Muscle of leg (tissue), 11 donors: ENCODE results near the gene TUBGCP2. TPM values are rescaled to one million over a fixed set of nuclear protein-coding genes. Genes with fewer than 3 reads are reported as not detected.

Source experiments
- DNase-seq: peaks from one replicate; pipeline ENCODE4 v3.0.0; 2013
- H3K27ac ChIP-seq: one replicate; pipeline ENCODE4 v1.5.1; 2013; ENCODE audit warnings: mild to moderate bottlenecking, low read length, control low read depth
- H3K27me3 ChIP-seq: one replicate; pipeline ENCODE4 v1.6.1; 2013; ENCODE audit warnings: low read length; ENCODE audit not compliant: control insufficient read depth, insufficient read depth
- H3K36me3 ChIP-seq: one replicate; pipeline ENCODE4 v1.6.1; 2013; ENCODE audit warnings: low read length; ENCODE audit not compliant: control insufficient read depth, insufficient read depth
- H3K4me1 ChIP-seq: one replicate; pipeline ENCODE4 v1.6.1; 2013; ENCODE audit warnings: low read length; ENCODE audit not compliant: control insufficient read depth, insufficient read depth
- H3K4me3 ChIP-seq: one replicate; pipeline ENCODE4 v1.5.1; 2013; ENCODE audit warnings: low read length, control low read depth
- H3K9me3 ChIP-seq: replicated peaks from 2 replicates; pipeline ENCODE4 v1.6.1; 2013; ENCODE audit warnings: low read depth, low read length; ENCODE audit not compliant: control insufficient read depth
- WGBS: methylation state at CpG from one replicate; pipeline ENCODE4 v1.1.5; 2013; ENCODE audit warnings: missing lambda C conversion rate; ENCODE audit not compliant: insufficient coverage; 5-methylcytosine and 5-hydroxymethylcytosine counted together
- polyA plus RNA-seq, 8 donors: library from polyadenylated mRNA; unstranded; fragments of 120-200 nt; gene quantifications; one replicate each; pipeline versions ENCODE4 v1.2.1 to v1.2.3, GENCODE V29; 2013; ENCODE audit warnings: inconsistent platforms in 1 of 8, low replicate concordance in 1 of 8; ENCODE audit not compliant: insufficient read length in 8 of 8, insufficient read depth in 1 of 8
- total RNA-seq: library from RNA; stranded (reverse); fragments of 120-200 nt; gene quantifications from one replicate; pipeline ENCODE4 v1.2.4, GENCODE V29; 2013

TUBGCP2 gene
- total and polyA plus RNA-seq, 9 donors: 33.6 to 51.2 (median 39.7) TPM

GRCh38 chr10:133289761-133290160, 18.9 kb downstream of the TUBGCP2 start:
- H3K27me3 ChIP-seq: no peaks in the 10 kb centered on the region
- H3K4me3 ChIP-seq: no peak overlapping the region
- H3K36me3 ChIP-seq: peaks cover 83% of the 10 kb centered on the region
- no peak for DNase-seq
- H3K9me3 ChIP-seq: no peaks in the 10 kb centered on the region
- WGBS: 96% methylated on average over 24 of the region's 24 CpGs
- no peaks in the 10 kb centered on the region for H3K4me1 ChIP-seq
- no peak overlapping the region for H3K27ac ChIP-seq

DNA sequence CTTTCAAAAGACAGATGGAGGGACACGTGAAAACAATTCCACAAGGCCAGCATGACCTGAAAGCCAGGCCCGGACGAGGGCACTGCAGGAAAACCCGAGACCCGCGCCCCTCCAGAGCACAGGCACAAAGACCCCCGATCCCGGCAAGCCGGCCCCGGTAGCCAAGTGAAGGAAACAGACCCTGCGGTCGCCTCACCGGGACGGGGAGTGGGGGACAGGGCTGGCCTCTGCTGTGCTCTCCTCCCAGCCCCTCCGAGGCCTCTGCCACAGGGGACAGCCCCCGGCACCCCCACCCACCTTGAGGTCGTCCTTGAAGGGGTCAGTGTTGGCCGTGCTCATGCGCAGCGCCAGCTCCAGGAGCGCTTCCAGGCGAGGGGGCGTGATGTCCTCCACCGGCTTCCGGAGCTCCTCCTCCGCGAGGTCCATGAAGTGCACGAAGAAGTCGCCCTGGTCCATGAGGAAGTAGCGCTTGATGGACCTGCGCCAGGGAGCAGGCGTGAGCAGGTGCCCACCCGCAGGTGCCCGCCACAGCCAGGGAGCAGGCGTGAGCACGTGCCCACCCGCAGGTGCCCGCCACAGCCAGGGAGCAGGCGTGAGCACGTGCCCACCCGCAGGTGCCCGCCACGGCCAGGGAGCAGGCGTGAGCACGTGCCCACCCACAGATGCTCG, 20.7 kb downstream of the TUBGCP2 start:
- WGBS: 96% methylated on average over 34 of the region's 46 CpGs
- Histone ChIP-seq H3K36me3 (peaks cover 83% of the 10 kb centered on the region), H3K27me3 (no peaks in the 10 kb centered on the region), H3K4me1 (no peaks in the 10 kb centered on the region), H3K27ac (no peak overlapping the region), H3K4me3 (no peak overlapping the region), H3K9me3 (no peaks in the 10 kb centered on the region)
- DNase-seq: no peak

DNA sequence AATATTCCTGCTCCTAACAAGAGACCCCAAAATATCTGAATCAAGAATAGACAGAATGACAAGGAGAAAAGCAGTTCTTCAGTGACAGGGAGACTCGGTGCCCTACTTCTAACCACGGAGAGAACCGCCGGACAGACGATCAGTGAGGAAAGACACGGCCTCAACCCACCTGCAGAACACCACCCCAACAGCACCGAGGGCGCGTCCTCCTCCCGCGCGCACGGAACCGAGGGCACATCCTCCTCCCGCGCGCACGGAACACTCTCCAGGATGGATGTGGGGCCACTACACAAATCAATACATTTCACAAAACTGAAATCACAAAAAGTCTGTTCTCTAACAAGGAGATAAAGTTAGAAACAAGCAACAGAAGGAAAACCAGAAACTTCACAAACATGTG, 22.3 kb downstream of the TUBGCP2 start:
- DNase-seq: no peak
- no peak overlapping the region for H3K27ac ChIP-seq
- H3K4me3 ChIP-seq: no peak overlapping the region
- no peaks in the 10 kb centered on the region for H3K9me3 ChIP-seq
- H3K36me3 ChIP-seq: peaks cover 87% of the 10 kb centered on the region
- no peaks in the 10 kb centered on the region for H3K4me1 ChIP-seq
- no peaks in the 10 kb centered on the region for H3K27me3 ChIP-seq
- 88% methylated on average over 16 of the region's 18 CpGs for WGBS

DNA sequence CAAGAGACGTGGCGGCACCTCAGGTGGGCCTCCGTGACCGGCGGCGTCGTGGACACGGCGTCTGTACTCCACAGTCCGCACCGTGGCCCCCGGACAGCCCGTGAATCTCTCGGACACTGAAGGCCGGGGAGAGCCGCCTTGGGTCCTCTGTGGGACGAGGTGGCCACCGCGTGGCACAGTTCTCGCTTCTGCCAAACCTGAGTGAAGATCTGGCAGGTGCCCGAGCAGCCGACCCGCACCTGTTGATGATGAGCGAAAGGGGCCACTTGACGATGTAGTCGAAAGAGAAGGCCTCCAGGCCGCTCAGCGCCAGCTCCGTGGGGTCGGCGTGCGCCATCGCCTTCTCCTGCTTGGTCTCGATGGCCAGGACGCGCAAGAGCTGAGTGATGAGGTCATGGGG, 23.5 kb downstream of the TUBGCP2 start:
- Histone ChIP-seq H3K27me3 (no peaks in the 10 kb centered on the region), H3K4me1 (no peaks in the 10 kb centered on the region), H3K36me3 (peaks cover 87% of the 10 kb centered on the region), H3K9me3 (no peaks in the 10 kb centered on the region), H3K27ac (no peak overlapping the region), H3K4me3 (no peak overlapping the region)
- WGBS: 94% methylated on average over 34 of the region's 36 CpGs
- no peak for DNase-seq

GRCh38 chr10:133283931-133284330, 24.7 kb downstream of the TUBGCP2 start:
- no peak overlapping the region for H3K4me3 ChIP-seq
- H3K4me1 ChIP-seq: no peaks in the 10 kb centered on the region
- H3K36me3 ChIP-seq: peaks cover 87% of the 10 kb centered on the region
- H3K27me3 ChIP-seq: no peaks in the 10 kb centered on the region
- H3K9me3 ChIP-seq: no peaks in the 10 kb centered on the region
- WGBS: 96% methylated on average over 23 of the region's 24 CpGs
- H3K27ac ChIP-seq: no peak overlapping the region
- DNase-seq: no peak

GRCh38 chr10:133282846-133283390, 25.8 kb downstream of the TUBGCP2 start:
- Histone ChIP-seq H3K27me3 (peaks cover 6% of the 10 kb centered on the region), H3K4me3 (no peak overlapping the region), H3K27ac (no peak overlapping the region), H3K4me1 (no peaks in the 10 kb centered on the region), H3K9me3 (no peaks in the 10 kb centered on the region), H3K36me3 (peaks cover 81% of the 10 kb centered on the region)
- no peak for DNase-seq
- 85% methylated on average over 23 of the region's 24 CpGs for WGBS

DNA sequence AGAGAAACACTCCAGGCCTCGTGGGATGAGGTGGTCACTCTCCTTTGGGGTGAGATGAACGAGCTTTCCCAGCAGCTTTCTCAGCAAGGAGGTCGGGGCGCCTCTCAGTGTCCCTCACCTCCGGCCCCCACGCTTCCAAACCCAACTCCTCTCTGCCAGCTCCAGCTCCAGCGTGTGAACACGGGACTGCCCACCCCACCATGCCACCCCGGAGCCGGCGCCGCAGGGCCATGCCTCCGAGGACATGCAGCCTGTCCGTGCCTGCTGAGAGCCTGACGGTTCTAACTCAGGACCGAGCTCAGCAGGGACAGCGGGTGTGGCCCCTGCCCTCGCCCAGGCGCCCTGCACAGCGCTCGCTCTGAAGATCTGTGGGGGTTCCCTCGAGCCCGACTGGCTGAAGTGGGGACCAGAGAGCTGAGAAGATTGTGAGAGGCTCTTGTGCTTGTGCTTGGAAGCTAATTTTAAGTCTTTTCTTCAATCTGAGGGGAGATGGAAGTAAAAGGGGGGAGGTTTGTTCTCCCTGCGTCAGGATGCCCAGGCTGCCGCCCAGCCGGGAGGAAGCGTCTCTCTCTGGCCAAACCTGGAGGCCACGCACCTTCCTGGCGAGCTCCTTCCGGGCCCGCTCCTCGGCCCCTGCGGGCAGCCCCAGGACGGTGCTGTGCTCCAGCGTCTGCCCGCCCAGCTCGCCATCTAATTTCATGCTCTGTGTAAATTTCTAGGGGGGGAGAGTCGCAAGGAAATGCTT, 26.9 kb downstream of the TUBGCP2 start:
- 90% methylated on average over 34 of the region's 38 CpGs for WGBS
- Histone ChIP-seq H3K4me3 (no peak overlapping the region), H3K36me3 (peaks cover 74% of the 10 kb centered on the region), H3K27ac (no peak overlapping the region), H3K27me3 (peaks cover 15% of the 10 kb centered on the region), H3K9me3 (no peaks in the 10 kb centered on the region), H3K4me1 (peaks cover 6% of the 10 kb centered on the region)
- no peak for DNase-seq

- no peak overlapping the region for H3K27ac ChIP-seq
- 91% methylated on average over 10 of the region's 15 CpGs for WGBS
- peaks cover 68% of the 10 kb centered on the region for H3K36me3 ChIP-seq
These were observed 27.6 kb downstream of the TUBGCP2 start for GRCh38 chr10:133281084-133281483.

DNA sequence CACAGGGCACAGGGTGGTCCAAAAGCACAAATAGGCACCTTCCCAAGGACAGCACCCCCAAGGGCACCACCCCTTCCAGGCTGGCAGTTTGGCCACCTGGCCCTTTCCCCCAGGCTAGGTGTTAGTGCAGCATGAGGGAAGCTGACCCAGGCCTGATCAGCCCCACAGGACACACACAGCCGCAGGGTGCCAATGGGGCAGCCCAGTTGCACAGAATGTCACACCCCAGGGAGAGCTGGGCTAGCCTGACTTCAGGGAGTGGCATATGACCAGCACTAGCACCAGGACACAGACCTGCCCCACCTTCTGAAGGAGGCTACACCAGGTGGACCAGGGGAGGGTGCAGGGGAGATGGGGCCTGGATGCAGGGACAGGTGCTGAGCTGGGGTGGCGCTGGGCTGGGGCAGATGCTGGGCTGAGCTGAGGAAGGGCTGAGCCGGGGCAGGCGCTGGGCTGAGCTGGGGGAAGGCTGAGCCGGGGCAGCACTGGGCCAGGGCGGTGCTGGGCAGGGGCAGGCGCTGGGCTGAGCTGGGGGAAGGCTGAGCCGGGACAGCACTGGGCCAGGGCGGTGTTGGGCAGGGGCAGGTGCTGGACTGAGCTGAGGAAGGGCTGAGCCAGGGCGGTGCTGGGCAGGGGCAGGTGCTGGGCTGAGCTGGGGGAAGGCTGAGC, 28.1 kb downstream of the TUBGCP2 start:
- no peak for DNase-seq
- H3K9me3 ChIP-seq: no peaks in the 10 kb centered on the region
- peaks cover 62% of the 10 kb centered on the region for H3K36me3 ChIP-seq
- peaks cover 27% of the 10 kb centered on the region for H3K27me3 ChIP-seq
- H3K4me3 ChIP-seq: no peak overlapping the region
- peaks cover 6% of the 10 kb centered on the region for H3K4me1 ChIP-seq
- WGBS: 93% methylated on average over 10 of the region's 10 CpGs
- H3K27ac ChIP-seq: no peak overlapping the region

More at GRCh38 chr10:133281084-133281483, 27.6 kb downstream of the TUBGCP2 start:
- peaks cover 6% of the 10 kb centered on the region for H3K4me1 ChIP-seq
- no peaks in the 10 kb centered on the region for H3K9me3 ChIP-seq
- H3K4me3 ChIP-seq: no peak overlapping the region
- DNase-seq: no peak
- H3K27me3 ChIP-seq: peaks cover 21% of the 10 kb centered on the region
